Putamen (tissue), 1 donor: Measurements from ENCODE around the gene MPG.

Source experiments
- DNase-seq: peaks from one replicate; pipeline ENCODE4 v3.0.0-alpha.2; 2016; ENCODE audit warnings: low spot score

MPG gene

DNA sequence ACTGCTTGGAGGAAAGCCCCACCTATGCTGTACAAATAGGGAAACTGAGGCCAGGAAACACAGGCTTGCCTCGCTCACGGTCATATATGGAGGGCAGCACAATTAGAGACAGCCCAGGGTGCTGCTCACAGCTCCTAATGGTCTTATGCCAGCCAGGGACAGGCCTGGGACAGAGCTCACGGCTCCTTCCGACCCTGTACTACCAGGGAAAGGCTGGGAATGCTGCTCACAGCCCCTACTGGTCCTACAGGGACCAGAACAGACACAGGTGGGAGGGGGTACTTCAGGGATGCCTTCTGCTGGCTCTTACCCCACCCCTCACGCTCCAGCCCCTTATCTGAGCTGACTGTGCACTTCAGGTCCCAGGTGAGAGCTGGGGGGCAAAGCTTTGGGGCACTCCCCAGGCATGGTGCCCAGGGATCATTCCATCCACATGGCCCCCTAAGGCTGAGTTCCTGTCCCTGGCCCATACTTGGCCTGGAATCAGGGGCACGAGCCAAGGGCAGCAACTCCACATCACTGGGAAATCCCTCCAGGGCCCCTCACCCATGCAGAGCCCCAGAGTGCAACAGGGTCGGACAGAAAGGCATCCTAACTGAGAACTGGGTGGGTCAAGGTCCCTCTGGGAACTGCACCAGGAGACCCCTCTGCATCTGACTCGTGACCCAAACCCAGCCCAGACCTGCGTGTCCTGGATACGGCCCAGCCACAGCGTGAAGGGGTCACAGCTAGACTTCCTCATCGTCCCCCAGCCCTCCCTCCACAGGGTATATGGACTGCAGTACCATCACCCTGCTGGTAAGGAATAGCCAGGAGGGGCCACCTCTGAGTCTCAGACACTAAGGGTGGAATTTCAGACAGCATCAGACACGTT lies 11.5 kb upstream of the MPG start:
- DNase-seq, result no peak

DNA sequence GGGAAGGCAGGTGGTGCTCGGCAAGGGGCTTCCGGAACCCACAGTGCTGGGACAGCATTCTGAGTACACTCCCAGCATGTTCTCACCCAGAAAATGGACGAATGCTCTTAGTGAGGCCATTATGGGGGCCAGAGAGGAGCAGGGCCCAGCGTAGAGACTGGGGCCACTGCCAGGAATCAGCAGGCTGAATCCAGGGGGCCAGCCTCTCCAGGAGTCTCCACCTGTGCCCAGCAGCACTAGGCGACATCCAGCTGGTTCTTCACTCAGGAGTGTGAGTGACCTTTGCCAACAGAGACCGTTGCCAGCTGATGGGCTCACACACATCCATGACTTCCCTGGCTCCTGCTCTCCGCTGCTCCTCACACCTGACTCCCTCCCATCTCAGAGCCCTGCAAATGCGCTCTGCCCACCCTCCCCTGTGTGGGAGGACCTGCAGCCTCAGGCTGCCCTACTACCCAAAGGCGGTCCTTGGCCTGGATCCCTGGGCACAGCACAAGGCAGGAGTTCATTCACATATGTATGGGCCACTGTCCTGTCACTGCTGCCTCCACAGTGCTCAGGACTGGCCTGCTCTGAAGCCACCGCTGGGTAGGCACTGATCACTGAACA lies 10.7 kb upstream of the MPG start:
- no peak for DNase-seq

DNA sequence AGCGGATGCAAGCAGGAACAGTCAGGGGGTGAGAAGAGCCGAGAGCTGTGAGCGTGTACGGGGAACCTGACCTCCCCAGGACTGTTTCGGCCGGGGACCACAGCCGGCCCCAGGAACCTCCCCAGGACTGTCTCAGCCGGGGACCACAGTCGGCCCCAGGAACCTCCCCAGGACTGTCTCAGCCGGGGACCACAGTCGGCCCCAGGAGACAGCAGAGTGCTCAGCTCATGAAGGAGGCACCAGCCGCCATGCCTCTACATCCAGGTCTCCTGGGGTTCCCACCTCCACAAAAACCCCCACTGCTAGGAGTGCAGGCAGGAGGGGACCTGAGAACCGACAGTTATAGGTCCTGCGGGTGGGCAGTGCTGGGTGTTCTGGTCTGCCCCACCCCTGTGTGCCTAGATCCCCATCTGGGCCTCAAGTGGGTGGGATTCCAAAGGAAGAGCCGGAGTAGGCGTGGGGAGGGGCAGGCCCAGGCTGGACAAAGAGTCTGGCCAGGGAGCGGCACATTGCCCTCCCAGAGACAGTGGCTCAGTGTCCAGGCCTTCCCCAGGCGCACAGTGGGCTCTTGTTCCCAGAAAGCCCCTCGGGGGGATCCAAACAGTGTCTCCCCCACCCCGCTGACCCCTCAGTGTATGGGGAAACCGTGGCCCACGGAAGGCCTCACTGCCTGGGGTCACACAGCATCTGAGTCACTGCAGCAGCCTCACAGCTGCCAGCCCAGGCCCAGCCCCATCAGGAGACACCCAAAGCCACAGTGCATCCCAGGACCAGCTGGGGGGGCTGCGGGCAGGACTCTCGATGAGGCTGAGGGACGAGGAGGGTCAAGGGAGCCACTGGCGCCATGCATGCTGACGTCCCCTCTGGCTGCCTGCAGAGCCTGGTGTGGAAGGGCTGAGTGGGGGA lies 9.9 kb upstream of the MPG start:
- no peak for DNase-seq

DNA sequence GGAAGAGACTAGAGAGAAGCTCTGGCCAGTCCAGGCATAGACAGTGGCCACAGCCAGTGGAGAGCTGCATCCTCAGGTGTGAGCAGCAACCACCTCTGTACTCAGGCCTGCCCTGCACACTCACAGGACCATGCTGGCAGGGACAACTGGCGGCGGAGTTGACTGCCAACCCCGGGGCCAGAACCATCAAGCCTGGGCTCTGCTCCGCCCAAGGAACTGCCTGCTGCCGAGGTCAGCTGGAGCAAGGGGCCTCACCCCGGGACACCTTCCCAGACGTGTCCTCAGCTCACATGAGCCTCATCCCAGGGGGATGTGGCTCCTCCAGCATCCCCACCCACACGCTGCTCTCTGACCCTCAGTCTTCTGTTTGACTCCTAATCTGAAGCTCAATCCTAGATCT lies 8.8 kb upstream of the MPG start:
- no peak for DNase-seq

DNA sequence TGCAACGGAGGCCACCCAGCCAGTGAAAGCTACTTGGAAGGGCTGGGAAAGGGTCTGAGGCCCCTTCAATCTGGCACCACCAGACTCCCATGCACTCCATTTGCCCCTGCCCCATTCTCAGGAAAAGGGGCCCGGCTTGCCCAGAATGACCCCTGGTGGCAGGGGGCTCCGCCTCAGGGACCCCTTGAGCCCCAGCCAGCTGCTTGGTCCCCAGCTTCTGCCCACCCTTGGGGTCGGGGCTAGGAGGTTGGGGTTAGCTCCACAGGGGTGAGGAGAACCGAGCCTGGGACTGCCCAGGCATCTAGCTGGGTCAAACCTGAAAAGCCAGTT lies 6.8 kb upstream of the MPG start:
- no peak for DNase-seq

GRCh38 chr16:71540-72401 lies 6.3 kb upstream of the MPG start:
- DNase-seq, result no peak

- DNase-seq, result no peak
Observed at GRCh38 chr16:72561-73548, 5.2 kb upstream of the MPG start, which contains the start of gene RHBDF1. RHBDF1 (minus strand) TSS chr16:72631; CDS start chr16:65015, 7,616 bp downstream.

- DNase-seq, result no peak
Observed at GRCh38 chr16:74051-74746, 3.8 kb upstream of the MPG start.

GRCh38 chr16:74747-75334 lies 3.2 kb upstream of the MPG start:
- no peak for DNase-seq

DNA sequence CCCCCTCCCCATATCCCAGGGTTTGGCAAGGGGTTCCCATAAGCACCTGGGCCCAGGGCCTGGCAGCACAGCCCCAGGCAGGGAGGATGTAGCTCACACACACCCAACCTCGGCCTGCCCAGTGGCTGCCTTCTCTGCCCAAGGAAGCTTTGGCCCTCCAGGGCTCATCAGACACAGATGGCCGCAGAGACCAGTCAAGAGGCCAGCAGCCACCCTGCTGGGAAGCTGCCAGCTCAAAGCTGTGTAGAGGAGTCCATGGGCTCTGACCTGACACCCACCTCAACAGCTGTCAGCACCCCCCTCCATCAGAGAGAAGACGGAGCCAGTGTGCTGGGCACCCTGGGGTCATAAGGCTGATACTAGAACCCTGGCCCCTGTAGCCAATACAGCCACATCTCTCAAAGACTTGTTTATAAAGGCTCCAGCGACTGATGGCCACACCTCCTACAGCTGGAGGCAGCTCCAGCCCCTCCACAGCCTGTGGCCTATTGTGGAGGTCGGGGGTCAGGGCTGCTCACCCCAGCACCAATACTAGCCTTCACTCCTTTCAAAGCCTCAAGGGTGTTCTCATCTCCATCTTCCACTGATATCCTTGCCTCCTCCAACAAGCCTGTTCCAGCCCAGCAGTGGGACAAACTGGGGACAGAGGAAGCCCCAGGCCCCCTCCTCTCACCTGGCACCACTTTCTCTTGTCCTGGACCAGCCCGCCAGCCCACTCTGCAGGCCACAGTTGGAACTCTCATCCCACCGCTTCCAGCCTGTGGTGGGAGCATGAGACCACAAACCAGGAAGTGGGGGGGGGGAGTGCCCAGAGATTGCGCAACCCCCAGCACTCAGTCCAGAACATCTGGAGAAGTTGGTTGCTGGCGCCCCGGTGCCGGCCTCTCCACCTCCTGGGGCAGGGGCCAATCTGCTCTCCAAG lies 2.2 kb upstream of the MPG start:
- DNase-seq, result no peak

DNA sequence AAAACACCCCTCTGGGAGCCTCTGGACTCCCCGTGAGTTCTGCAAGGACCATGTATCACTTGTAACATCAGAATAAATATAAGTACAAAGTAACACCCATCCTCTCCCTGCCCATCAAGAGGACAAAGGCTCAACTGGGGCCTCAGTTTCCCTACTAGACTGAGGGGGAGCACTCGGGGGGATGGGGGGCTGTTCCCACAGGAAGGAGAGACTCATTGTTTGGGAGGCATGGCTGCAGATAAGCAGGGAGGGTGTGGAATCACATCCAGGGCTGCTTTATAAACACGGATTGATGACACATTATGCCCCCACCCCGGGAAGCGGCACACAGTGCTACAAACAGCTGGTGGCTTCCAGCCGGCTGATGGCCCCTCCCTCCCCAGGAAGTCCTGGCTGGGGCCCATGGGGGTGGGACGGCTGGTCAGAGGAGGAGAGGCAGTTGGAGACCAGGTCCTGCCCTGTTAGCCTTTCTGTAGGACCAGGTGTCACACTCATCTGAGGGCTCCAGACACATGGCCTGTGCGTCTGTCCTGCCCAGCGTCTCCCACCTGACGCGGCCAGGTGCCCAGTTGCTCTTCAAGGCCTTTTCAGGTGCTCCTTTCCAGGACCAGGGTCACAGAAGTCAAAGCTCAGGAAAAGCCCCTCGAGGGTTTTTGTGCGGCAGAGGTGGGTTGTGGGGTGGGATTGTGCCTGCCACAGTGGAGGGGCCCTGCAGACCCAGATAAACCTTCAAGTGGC lies 1.3 kb upstream of the MPG start:
- DNase-seq, result no peak

GRCh38 chr16:77273-77806 lies 685 bp upstream of the MPG start:
- DNase-seq, result no peak

DNA sequence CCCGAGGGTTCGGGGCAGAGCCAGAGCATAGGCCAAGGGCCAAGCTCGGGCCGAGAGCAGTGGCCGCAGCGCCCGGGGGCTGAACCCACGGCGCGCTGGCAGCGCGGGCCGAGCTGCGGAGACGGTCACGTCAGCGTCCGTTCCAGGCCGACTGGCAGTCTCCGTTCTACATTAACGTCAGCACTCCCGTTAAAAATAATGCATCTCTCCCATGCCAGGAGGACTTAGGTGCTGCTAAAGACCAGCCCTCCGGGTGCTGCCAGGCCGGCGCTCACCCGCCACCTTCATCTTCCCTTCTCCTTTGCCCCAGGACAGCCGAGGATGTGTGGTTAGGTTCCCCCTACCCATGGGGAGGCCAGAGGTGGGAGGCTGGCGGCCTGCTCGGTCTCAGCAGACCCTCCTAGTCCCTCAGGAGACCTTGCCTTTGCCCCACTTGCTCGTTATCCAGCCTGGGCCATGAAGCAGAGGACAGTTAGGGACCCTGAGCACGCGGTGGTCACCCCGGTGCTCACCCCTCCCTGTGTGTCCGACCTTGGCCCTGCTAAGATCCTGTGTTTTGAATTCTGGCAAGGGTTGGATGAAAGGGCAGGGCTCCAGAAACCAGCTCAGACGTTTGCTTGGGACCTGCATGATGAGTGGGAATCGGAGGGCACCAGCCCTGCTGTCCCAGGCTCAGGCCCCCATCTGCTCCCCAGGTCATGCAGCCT lies 572 bp downstream of the MPG start:
- DNase-seq, result no peak

DNA sequence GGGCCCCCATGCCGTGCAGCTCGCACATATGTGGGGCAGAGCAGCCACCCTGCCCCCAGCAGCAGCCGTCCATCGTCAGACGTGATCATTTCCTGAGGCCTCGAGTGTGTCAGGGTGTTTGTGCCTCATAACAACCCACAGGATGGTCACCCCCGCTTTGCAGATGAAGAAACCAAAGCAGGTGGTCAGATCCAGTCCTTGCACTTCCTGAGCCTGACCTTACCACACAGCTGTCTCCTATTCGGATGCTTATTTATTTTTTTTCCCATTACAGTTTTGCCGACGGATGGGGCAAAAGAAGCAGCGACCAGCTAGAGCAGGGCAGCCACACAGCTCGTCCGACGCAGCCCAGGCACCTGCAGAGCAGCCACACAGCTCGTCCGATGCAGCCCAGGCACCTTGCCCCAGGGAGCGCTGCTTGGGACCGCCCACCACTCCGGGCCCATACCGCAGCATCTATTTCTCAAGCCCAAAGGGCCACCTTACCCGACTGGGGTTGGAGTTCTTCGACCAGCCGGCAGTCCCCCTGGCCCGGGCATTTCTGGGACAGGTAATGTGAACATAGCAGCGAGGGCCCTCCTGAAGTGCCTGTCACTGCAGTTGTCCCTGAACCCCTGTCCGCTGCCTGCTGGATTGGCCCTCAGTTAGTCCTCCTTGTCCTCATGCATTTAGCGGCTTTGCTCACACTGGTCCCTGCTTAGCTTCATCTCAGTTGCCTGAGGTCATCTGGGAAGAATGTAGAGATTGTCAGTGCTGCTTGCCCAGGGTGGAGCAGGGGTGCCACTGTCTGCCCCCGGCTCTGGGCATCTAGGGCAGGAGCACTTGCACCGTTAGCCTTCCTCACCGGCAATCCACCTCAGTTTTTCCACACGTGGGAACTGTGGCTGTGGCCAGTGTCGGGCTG lies 1.4 kb downstream of the MPG start:
- DNase-seq, result no peak

- no peak for DNase-seq
Observed at GRCh38 chr16:83060-83603, 5.1 kb downstream of the MPG start.
